Peyer's patch (tissue), 4 donors: ENCODE data around the gene APOBR.

ENCODE experiments used
- POLR2A ChIP-seq, 2 donors: fragments of 450-650 bp; IDR thresholded peaks; one replicate each; pipeline ENCODE4 v1.5.1; 2017; ENCODE audit warnings: antibody characterized with exemption in 2 of 2, mild to moderate bottlenecking in 2 of 2, moderate library complexity in 2 of 2
- TF ChIP-seq, protein P1 (sequence below), 6 experiments: fragments of 450-650 bp in 4 of 6; fragments of 200-600 bp in 2 of 6; sonication (generic) in 1 of 6; IDR thresholded peaks; one replicate each; pipeline ENCODE4 v1.5.1; 2017 to 2019; ENCODE audit warnings: antibody characterized with exemption in 6 of 6, mild to moderate bottlenecking in 3 of 6, moderate library complexity in 1 of 6

DNA sequence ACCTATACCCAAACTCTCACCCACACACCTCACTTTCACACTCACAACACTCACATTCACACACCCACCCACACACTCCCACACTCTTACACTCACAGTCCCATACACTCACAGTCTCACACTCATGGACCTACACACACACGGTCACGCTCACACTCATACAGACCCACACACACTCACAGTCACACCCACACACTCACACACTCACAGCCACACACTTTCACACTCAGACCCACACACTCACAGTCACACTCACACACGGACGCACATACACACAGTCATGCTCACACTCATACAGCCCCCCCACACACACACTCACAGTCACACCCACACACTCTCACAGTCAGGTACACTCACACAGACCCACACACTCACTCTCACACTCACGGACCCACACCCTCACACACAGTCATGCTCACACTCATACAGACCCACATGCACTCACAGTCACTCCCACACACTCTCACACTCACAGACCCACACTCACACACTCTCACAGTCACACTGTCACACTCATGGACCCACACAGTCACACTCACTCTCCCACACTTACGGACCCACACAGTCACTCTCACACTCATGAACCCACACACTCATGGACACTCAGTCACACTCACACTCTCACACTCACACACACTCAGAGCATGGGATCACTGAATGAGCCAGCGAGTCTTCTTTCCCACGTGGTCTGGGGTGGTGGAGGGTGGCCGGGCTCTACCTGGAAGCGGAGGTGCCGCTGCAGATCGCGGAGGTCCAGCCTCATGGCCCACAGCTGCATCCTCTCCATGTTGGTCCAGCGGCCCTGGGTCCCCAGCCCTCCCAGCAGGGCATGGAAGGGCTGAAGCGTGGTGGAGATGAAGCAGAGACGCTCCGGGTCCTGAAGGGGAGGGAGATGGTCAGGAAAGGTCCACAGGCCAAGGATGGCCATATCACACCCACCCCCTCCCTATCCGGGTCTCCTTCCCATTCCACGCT lies 7.1 kb downstream of the APOBR start:
- TF ChIP-seq, protein P1, sequence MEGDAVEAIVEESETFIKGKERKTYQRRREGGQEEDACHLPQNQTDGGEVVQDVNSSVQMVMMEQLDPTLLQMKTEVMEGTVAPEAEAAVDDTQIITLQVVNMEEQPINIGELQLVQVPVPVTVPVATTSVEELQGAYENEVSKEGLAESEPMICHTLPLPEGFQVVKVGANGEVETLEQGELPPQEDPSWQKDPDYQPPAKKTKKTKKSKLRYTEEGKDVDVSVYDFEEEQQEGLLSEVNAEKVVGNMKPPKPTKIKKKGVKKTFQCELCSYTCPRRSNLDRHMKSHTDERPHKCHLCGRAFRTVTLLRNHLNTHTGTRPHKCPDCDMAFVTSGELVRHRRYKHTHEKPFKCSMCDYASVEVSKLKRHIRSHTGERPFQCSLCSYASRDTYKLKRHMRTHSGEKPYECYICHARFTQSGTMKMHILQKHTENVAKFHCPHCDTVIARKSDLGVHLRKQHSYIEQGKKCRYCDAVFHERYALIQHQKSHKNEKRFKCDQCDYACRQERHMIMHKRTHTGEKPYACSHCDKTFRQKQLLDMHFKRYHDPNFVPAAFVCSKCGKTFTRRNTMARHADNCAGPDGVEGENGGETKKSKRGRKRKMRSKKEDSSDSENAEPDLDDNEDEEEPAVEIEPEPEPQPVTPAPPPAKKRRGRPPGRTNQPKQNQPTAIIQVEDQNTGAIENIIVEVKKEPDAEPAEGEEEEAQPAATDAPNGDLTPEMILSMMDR (IDR thresholded peaks at IDR 0.05): no peak
- TF ChIP-seq POLR2A (IDR thresholded peaks at IDR 0.05): no peak
